ENCODE data around the gene TBL1XR1. TPM values are rescaled to one million over a fixed set of nuclear protein-coding genes. Genes with fewer than 3 reads are reported as not detected.
"Not testable (repeated sequence)": the region's sequence is repeated elsewhere in the genome, so short reads cannot be mapped to it uniquely, and the experiment has no call there.

The TBL1XR1 gene
- total RNA-seq, 1 donor from 2014 or later = 169 TPM

- intact Hi-C loops (cut with micrococcal nuclease) = loop anchor here (1.0 kb wide), 1 partner anchor 50 kb away; no protein-coding TSS in a partner anchor
Measured at GRCh38 chr3:177145381-177145780, 51.9 kb downstream of the TBL1XR1 start.

GRCh38 chr3:177144922-177145321 lies 52.4 kb downstream of the TBL1XR1 start:
- intact Hi-C loops (cut with micrococcal nuclease) = loop anchor here (1.0 kb wide), 1 partner anchor 50 kb away; no protein-coding TSS in a partner anchor

- intact Hi-C loops (cut with micrococcal nuclease) = no loop called here
Measured at GRCh38 chr3:177141899-177142646, 55.2 kb downstream of the TBL1XR1 start.

GRCh38 chr3:177141471-177141870 lies 55.8 kb downstream of the TBL1XR1 start:
- intact Hi-C loops (cut with micrococcal nuclease) = no loop called here

GRCh38 chr3:177139220-177139619 lies 58.1 kb downstream of the TBL1XR1 start:
- intact Hi-C loops (cut with micrococcal nuclease) = not testable (repeated sequence)

- intact Hi-C loops (cut with micrococcal nuclease) = no loop called here
Measured at GRCh38 chr3:177137774-177138705, 59.2 kb downstream of the TBL1XR1 start.

GRCh38 chr3:177136741-177137140 lies 60.5 kb downstream of the TBL1XR1 start:
- intact Hi-C loops (cut with micrococcal nuclease) = no loop called here

GRCh38 chr3:177135841-177136492 lies 61.3 kb downstream of the TBL1XR1 start:
- intact Hi-C loops (cut with micrococcal nuclease) = no loop called here

- intact Hi-C loops (cut with micrococcal nuclease) = no loop called here
Measured at GRCh38 chr3:177134816-177135210, 62.5 kb downstream of the TBL1XR1 start.

- intact Hi-C loops (cut with micrococcal nuclease) = no loop called here
Measured at GRCh38 chr3:177133860-177134815, 63.1 kb downstream of the TBL1XR1 start.

- intact Hi-C loops (cut with micrococcal nuclease) = no loop called here
Measured at GRCh38 chr3:177131927-177132636, 65.2 kb downstream of the TBL1XR1 start.

- intact Hi-C loops (cut with micrococcal nuclease) = no loop called here
Measured at GRCh38 chr3:177127008-177127407, 70.3 kb downstream of the TBL1XR1 start.

- intact Hi-C loops (cut with micrococcal nuclease) = no loop called here
Measured at GRCh38 chr3:177126015-177126773, 71.1 kb downstream of the TBL1XR1 start.

- intact Hi-C loops (cut with micrococcal nuclease) = loop anchor here (2.0 kb wide), 1 partner anchor 16 kb away; no protein-coding TSS in a partner anchor
Measured at GRCh38 chr3:177124882-177125281, 72.4 kb downstream of the TBL1XR1 start.

- intact Hi-C loops (cut with micrococcal nuclease) = loop anchor here (2.0 kb wide), 1 partner anchor 15 kb away; no protein-coding TSS in a partner anchor
Measured at GRCh38 chr3:177123822-177124221, 73.5 kb downstream of the TBL1XR1 start.

- intact Hi-C loops (cut with micrococcal nuclease) = no loop called here
Measured at GRCh38 chr3:177122183-177122856, 75.0 kb downstream of the TBL1XR1 start.

- intact Hi-C loops (cut with micrococcal nuclease) = no loop called here
Measured at GRCh38 chr3:177119829-177120228, 77.5 kb downstream of the TBL1XR1 start.

- intact Hi-C loops (cut with micrococcal nuclease) = no loop called here
Measured at GRCh38 chr3:177114253-177114652, 83.0 kb downstream of the TBL1XR1 start.

Data from T-helper 2 cell treated with Interferon-gamma antibody and Interleukin-4, amounts not matched to agents 100 ng/mL and 5 ng/mL, for 36 hours (primary cell).